ENCODE data around the gene PKHD1. TPM values are rescaled to one million over a fixed set of nuclear protein-coding genes. Genes with fewer than 3 reads are reported as not detected.

Gene PKHD1
- total RNA-seq, 1 experiment from 2014 or later = not detected

GRCh38 chr6:52115145-52115741, 27.8 kb upstream of the PKHD1 start:
- in situ Hi-C loops (cut with HindIII; ENCODE audit: low sequenced_read_pairs) = no loop called here

GRCh38 chr6:52109171-52109571, 21.8 kb upstream of the PKHD1 start:
- DNase-seq (ENCODE audit: low spot score) = no peak
- in situ Hi-C loops (cut with HindIII; ENCODE audit: low sequenced_read_pairs) = no loop called here

More at GRCh38 chr6:52115145-52115741, 27.8 kb upstream of the PKHD1 start:
- DNase-seq (ENCODE audit: low spot score) = no peak

DNA sequence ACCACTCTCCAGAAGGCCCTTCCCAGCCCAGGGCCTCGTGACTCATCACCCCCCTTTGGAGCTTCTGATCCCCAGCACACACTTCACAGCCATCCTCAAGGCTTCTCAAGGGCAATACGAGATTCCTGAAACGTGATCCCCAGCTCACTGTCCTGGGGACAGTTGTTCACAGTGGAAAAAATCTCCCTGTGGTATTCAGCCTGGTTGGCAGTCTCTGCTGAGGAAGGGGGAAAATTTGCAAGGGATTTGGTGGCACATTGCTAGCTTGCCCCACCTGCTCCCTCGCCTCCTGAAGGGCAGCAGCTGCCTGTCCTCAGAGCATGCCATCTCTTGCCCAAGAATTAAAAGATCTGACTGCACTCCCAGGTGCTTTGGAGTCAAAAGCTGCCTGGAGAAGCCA, 20.7 kb upstream of the PKHD1 start:
- in situ Hi-C loops (cut with HindIII; ENCODE audit: low sequenced_read_pairs) = no loop called here

DNA sequence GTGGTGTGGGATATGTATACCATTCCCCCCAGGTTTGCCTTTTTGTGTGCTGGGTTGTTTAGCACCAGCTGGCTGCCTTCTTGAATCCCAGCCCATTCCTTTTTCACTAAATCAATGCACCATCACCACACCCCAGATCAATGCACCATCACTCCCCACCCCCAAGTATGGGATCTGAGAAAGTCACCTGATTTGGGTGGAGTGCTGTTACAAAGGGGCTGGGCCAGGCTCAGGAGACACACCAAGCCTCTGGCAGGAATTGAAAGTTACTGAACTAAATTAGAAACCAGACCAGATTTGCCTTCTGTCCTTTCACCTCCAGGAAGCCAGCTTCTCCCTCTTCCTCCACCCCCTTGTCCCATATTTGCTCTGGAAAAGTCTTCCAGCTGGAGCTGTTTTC, 19.6 kb upstream of the PKHD1 start:
- DNase-seq (ENCODE audit: low spot score) = no peak
- in situ Hi-C loops (cut with HindIII; ENCODE audit: low sequenced_read_pairs) = no loop called here

More for the DNA sequence above, 20.7 kb upstream of the PKHD1 start:
- no peak for DNase-seq (ENCODE audit: low spot score)

DNA sequence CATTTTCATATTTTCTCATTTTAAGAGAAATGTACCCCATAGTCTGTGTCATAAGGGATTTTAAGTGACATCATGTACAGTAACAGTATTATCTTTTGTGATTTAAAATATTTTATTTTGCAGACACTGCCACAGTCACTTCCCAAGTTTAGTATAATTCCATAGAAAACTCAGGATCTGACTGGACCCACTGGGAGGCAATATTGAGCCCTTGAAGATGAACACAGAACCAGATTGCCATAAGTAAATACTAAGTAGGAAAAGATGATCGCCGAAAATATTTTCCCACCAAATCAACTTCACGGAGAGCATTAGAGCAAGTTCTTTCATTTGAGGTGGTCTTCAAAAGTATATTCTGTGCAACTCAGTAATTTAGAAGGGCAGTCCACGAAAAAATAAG, 17.6 kb upstream of the PKHD1 start:
- DNase-seq (ENCODE audit: low spot score) = no peak
- in situ Hi-C loops (cut with HindIII; ENCODE audit: low sequenced_read_pairs) = no loop called here

DNA sequence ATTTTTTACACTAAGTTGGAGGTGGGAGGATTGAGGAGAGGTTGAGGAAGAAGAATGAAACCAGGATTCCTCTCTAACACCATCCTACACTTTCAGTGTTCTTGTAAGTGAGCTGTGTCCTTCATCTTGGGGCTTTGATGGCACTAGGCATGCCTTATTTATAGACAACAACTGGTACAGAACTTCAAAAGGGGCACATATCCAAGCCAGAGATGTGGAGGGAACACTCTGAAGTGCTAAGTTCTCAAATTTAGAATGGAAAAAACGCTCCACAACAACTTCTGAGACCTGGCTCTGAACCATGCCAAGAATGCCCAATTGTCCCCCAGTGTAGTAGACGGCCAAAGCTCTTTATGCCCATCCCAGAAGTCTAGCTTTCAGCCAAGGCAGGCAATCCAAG, 16.2 kb upstream of the PKHD1 start:
- in situ Hi-C loops (cut with HindIII; ENCODE audit: low sequenced_read_pairs) = no loop called here
- DNase-seq (ENCODE audit: low spot score) = no peak

GRCh38 chr6:52102405-52102804, 15.0 kb upstream of the PKHD1 start:
- in situ Hi-C loops (cut with HindIII; ENCODE audit: low sequenced_read_pairs) = no loop called here
- DNase-seq (ENCODE audit: low spot score) = no peak

- no peak for DNase-seq (ENCODE audit: low spot score)
- in situ Hi-C loops (cut with HindIII; ENCODE audit: low sequenced_read_pairs) = no loop called here
Observed at GRCh38 chr6:52098721-52099120, 11.3 kb upstream of the PKHD1 start.

- DNase-seq (ENCODE audit: low spot score) = no peak
- in situ Hi-C loops (cut with HindIII; ENCODE audit: low sequenced_read_pairs) = no loop called here
Observed at GRCh38 chr6:52089758-52090348, 2.4 kb upstream of the PKHD1 start.

GRCh38 chr6:52086741-52087140, 672 bp downstream of the PKHD1 start:
- in situ Hi-C loops (cut with HindIII; ENCODE audit: low sequenced_read_pairs) = no loop called here
- no peak for DNase-seq (ENCODE audit: low spot score)

- no peak for DNase-seq (ENCODE audit: low spot score)
- in situ Hi-C loops (cut with HindIII; ENCODE audit: low sequenced_read_pairs) = no loop called here
Observed at GRCh38 chr6:52081237-52081636, 6.2 kb downstream of the PKHD1 start.

GRCh38 chr6:52077961-52078625, 9.3 kb downstream of the PKHD1 start:
- in situ Hi-C loops (cut with HindIII; ENCODE audit: low sequenced_read_pairs) = no loop called here
- DNase-seq (ENCODE audit: low spot score) = no peak

GRCh38 chr6:52077180-52077884, 10.1 kb downstream of the PKHD1 start:
- DNase-seq (ENCODE audit: low spot score) = no peak
- in situ Hi-C loops (cut with HindIII; ENCODE audit: low sequenced_read_pairs) = no loop called here

- in situ Hi-C loops (cut with HindIII; ENCODE audit: low sequenced_read_pairs) = no loop called here
- no peak for DNase-seq (ENCODE audit: low spot score)
Observed at GRCh38 chr6:52076791-52077179, 10.6 kb downstream of the PKHD1 start.

- in situ Hi-C loops (cut with HindIII; ENCODE audit: low sequenced_read_pairs) = no loop called here
- no peak for DNase-seq (ENCODE audit: low spot score)
Observed at GRCh38 chr6:52074716-52075115, 12.7 kb downstream of the PKHD1 start.

- DNase-seq (ENCODE audit: low spot score) = no peak
- in situ Hi-C loops (cut with HindIII; ENCODE audit: low sequenced_read_pairs) = no loop called here
Observed at GRCh38 chr6:52074155-52074554, 13.3 kb downstream of the PKHD1 start.

- in situ Hi-C loops (cut with HindIII; ENCODE audit: low sequenced_read_pairs) = no loop called here
Observed at GRCh38 chr6:52065621-52066020, 21.8 kb downstream of the PKHD1 start.

GRCh38 chr6:52063584-52064344, 23.6 kb downstream of the PKHD1 start:
- in situ Hi-C loops (cut with HindIII; ENCODE audit: low sequenced_read_pairs) = no loop called here
- DNase-seq (ENCODE audit: low spot score) = peak; percentile 14

More at GRCh38 chr6:52065621-52066020, 21.8 kb downstream of the PKHD1 start:
- no peak for DNase-seq (ENCODE audit: low spot score)

DNA sequence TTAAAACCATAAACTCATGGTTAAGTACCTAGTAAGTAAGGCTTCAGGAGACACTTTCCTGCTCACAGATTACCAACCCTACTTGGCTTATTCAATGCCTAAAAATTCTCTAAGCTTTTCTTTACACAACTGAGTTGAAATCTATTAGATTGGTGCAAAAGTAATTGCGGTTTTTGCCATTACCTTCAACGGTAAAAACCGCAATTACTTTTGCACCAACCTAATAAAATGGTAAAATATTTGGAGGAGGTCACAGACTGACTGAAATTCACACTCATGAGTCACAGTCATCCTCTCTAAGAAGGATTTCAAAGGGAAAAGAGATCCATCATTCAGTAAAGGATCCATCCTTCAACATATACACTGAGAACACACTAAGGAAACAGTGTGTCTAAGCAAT, 25.9 kb downstream of the PKHD1 start:
- no peak for DNase-seq (ENCODE audit: low spot score)
- in situ Hi-C loops (cut with HindIII; ENCODE audit: low sequenced_read_pairs) = no loop called here
